GM19397 (cell line): ENCODE measurements around the gene STIM2.
A peak's percentile ranks its signal among the peaks of the same experiment; 100 is the strongest.
"Not testable (repeated sequence)": the region's sequence is repeated elsewhere in the genome, so short reads cannot be mapped to it uniquely, and the experiment has no call there.

Source experiments
- ATAC-seq: cut with Tn5 transposase; IDR thresholded peaks from one replicate; pipeline ENCODE4 v1.9.1; 2021; ENCODE audit warnings: mild to moderate bottlenecking, moderate library complexity; ENCODE audit not compliant: unreplicated experiment

STIM2 gene

GRCh38 chr4:26947318-26947717 lies 86.7 kb downstream of the STIM2 start:
- ATAC-seq, result no peak

DNA sequence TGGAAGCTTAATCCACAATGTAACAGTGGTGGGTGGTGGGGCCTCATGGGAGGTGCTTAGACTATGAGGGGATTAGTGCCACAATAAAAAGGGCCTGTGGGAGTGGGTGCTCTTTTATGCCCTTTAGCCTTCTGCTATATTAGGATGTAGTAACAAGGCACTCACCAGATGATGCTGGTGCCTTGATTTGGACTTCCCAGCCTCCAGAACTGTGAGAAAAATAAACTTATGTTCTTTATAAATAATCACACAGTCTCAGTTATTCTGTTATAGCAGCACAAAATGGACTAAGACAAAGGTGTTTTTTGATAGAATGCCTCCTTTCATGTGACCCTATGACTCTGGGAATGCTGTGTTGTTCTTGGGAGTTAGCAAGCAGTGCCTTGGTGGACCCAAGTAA lies 89.8 kb downstream of the STIM2 start:
- ATAC-seq, result no peak

- ATAC-seq, result no peak
Measured at GRCh38 chr4:26952891-26953290, 92.2 kb downstream of the STIM2 start.

DNA sequence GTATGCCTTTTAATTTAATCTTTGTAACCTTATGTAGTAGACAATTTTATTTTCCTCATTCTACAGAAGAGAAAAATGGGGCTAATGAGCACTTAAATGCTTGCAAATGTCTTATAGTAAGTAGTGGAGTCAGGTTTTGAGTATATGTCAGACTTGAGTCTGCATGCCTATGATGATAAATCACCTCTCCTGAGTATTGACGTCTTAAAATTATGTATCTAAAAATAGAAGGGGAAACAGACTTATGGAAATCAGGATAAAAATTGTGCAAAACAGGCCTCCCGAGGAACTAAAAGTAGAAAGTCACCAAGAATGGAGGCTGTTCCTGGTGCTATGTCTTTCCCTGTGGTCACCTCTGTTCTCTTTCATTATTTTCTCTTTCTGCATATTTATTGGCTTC lies 92.7 kb downstream of the STIM2 start:
- no peak for ATAC-seq

GRCh38 chr4:26953770-26954423 lies 93.3 kb downstream of the STIM2 start:
- ATAC-seq, result no peak

DNA sequence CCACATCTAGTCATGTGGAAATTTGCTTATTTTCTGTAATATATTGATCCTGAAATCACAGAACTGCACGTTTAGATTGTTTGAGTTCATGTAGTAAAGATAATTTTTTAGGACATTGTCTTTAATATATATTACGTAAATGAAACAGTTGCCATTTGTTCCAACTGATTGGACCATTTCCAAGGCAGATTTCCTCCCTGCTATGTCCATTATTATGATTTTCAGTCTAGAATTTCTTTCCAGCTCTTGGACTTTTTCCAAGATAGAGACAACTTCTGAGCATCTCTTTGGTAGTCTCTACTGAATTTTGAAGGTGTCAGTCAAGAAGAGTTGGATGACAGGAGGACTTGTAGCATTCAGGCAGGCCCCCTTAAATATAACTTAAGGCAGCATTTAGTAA lies 94.6 kb downstream of the STIM2 start:
- ATAC-seq, result no peak

DNA sequence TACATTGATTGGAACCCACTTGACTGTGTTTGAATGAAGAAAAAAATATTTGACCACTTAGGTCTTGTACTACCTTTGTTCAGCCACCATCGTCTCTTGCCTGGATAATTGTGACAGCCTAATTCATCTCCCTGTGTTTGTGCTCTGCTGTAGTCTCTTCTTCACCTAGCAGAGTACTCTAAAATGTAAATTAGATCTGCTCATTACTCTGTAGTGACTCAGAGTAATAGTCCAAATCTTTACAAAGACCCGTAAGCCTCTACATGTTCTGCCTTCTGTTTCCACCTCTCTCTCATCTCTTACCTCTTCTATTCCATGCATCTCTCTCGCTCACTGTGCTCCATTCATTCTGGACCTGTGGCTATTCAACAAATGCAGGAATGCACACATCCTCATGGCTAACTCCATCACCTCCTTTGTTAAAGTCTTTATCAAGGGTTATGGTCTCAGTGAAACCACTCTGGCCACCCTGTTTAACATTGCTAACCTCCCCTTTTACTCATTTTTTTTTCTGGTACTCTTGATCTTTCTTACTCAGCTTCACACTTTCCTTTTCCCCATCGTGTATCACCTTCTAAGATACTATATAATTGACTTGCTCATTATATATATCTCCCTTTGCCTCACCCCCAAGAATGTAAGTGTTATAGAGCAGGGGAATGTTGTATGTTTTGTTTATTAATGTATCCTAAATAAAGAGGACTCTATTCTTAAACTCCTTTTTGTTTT lies 98.4 kb downstream of the STIM2 start:
- ATAC-seq, result no peak

GRCh38 chr4:26959654-26960047 lies 99.0 kb downstream of the STIM2 start:
- ATAC-seq, result no peak

DNA sequence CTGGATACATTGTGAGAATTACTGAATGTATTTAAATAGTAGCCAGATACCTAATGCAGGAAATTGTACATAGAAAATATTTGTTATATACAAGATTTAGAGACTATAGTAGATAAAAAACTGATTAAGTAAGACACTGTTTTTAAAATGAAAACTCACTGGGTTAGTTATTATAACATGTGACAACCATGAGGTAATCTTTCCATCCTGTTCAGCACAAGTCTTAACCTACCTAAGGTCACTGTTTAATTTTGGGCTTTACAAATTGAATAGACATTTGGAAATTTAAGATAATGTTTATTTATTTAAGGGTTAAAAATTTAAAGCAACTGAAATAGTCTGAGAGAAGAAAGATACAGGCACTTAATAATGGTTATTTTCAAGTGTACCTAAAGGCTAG lies 102.1 kb downstream of the STIM2 start:
- ATAC-seq, result no peak

GRCh38 chr4:26964512-26964911 lies 103.9 kb downstream of the STIM2 start:
- no peak for ATAC-seq

GRCh38 chr4:26964994-26965393 lies 104.4 kb downstream of the STIM2 start:
- ATAC-seq, result no peak

DNA sequence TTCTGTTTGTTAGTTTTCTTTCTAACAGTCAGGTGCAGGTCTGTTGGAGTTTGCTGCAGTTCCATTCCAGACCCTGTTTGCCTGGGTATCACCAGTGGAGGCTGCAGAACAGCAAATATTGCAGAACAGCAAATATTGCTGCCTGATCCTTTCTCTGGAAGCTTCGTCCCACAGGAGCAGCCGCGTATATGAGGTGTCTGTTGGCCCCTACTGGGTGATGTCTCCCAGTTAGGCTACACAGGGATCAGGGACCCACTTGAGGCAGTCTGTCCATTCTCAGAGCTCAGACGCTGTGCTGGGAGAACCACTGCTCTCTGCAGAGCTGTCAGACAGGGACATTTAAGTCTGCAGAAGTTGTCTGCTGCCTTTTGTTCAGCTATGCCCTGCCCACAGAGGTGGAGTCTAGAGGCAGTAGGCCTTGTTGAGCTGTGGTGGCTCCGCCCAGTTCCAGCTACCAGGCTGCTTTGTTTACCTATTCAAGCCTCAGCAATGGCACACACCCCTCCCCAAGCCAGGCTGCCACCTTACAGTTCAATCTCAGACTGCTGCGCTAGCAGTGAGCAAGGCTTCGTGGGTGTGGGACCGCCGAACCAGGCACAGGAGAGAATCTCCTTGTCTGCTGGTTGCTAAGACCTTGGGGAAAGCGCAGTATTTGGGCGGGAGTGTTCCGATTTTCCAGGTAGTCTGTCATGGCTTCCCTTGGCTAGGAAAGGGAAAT lies 115.0 kb downstream of the STIM2 start:
- ATAC-seq, result not testable (repeated sequence)

DNA sequence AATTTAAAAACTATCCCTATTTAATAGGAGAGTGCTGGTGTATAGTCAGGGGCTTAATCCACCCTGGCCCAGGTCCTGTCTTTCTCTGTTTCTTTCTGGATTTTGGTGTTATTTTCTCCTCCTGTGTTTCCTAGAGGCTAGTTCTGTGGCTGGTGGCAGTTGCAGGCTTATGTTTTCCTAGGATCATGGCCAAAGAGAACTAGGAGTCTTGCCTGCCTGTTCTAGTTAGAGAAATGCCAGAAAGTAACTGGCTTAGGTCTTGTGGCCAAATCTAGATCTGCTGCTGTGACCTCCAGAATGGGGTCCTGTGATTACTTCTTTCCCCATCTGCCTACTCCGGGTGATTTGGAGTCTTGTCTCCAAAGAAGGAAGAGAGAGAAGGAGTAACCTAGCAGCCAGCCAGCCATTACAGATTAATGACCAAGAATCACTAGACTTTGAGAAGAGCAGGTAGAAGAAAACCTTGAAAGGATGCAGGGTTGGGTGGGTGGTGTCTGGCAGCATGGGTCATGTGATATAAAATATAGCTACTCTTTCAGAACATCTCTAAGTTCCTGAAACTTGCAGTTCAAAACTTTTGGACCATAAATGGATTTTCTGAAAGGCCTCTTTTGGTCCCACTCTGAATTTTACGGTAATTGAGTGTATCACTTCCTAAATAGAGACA lies 117.9 kb downstream of the STIM2 start:
- ATAC-seq, result no peak

DNA sequence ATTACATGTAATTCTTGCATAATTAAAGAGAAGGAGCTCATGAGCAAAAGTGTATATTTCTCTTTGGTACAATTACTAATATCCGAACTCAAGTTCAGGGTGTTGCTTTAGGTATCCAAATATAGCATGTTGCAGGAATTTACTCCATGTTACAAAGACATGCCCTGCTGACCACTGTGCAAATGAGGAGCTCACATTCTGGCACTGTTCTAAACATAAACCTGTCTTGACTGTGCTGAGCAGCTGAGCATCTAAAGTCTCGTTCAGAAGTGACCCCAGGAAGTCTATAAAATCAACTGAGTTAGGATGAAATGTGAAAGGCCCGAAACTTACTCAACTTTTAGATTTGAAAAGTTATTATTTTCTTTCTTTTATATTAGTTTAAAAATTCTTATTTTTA lies 124.3 kb downstream of the STIM2 start:
- no peak for ATAC-seq

GRCh38 chr4:26985873-26986272 lies 125.2 kb downstream of the STIM2 start:
- ATAC-seq, result peak; percentile 78

DNA sequence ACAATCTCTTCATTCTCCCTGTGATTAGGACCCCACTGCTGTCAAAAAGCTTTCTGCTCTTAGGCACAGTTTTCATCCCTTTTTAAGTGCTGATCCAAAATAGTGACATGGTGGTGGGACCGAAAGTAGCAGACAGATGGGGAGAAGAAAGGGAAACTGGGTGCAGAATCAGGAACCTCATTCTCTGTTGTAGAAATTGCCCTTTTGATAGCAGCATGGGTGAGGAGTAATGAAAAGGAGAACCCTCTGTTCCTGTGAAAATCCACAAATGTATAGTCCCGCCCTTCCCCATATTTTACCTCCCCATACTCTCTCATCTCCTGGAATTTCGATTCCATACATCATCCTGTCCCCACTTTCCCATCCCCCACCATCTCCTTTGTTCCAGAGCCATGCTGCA lies 126.5 kb downstream of the STIM2 start:
- no peak for ATAC-seq

GRCh38 chr4:26991057-26991456 lies 130.4 kb downstream of the STIM2 start:
- no peak for ATAC-seq

- ATAC-seq, result peak; percentile 91
Measured at GRCh38 chr4:26992657-26993361, 132.2 kb downstream of the STIM2 start.

- ATAC-seq, result no peak
Measured at GRCh38 chr4:26993539-26993938, 132.9 kb downstream of the STIM2 start.

- no peak for ATAC-seq
Measured at GRCh38 chr4:26993967-26994366, 133.3 kb downstream of the STIM2 start.

GRCh38 chr4:26995316-26995715 lies 134.7 kb downstream of the STIM2 start:
- ATAC-seq, result no peak
